ENCODE data around the gene FAM20C.

FAM20C gene

DNA sequence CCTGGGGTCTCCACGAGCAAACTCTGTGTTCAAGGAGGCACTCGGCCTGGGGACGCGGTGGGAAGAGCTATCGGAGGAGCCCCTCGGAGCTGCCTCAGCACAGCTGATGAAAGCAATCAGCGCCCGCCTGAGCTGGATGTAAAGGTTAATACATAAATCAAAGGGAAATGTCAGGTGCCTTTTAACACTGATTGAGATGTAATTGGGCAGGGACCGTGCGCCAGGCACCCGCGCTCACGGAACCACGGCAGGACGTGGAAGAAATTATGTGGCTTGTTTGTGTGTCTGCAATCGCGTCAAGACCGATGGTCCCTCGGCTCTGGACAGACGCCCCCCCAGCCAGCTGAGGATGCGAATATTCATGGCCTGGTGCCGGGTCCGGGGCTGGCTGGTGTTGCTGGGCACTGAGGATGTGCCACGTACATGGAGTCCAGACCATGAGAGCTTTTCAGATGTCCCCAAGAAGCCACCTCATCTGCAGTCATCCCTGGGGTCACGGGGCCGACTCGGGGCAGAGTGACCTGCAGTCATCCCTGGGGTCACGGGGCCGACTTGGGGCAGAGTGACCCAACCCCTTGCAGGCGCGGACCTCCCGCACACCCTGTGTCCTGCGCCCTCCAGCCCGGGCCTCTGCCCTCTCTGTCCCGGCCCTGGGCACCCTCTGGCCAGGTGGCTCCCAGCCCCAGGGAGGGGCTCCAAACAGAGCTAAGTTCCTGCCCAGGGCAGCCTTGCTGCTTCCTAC, 113.2 kb downstream of the FAM20C start:
- no peak for DNase-seq (ENCODE audit: low read depth)

DNA sequence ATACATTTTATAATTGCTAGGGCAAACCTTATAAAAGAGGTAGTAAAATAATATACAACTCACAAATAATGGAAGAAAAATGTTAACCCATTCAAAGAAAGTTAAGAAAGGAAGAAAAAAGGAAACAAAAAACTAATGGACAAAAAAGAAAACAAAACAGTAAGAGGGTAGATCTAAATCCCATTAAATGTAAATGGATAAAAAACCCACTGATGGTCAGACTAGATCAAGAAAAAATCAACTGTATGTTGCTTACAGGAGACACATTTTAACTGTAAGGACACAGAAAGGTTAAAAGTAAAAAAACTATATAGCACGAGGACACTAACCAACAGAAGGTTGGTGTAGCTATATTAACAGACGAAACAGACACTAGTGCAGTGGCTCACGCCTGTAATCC, 115.6 kb downstream of the FAM20C start:
- DNase-seq (ENCODE audit: low read depth), result no peak

DNA sequence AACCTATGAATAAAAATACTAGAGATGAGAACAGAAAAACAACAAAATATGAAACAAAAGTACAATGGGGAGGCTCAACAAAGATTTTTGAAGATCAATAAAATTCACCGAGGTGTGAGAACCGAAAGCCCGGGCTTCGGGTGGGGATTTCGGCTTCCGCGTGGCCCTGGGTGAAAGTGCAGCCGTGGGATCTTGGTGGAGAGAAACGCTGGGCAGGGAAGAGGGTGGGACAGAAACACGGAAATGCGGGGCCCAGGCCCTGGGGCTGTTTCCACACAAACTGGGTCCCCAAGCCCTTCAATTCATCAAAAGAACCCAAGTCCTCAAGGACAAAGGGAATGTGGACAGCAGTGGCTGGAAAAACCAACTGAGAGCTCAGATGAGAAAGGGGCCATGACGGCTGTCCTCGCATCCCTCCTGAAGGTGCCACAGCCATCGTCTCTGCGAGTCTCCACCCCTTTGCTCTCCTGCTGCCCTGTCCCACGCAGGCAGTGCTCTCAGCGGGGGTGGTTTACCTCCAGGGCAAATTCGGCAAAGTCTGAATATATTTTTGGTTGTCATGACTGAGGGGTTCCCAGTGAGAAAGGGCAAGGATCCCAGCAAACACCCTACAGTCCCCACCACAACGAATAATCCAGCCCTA, 117.3 kb downstream of the FAM20C start:
- DNase-seq (ENCODE audit: low read depth), result no peak
